Fibroblast of lung (primary cell): ENCODE measurements around the gene ZNF680. TPM values are rescaled to one million over a fixed set of nuclear protein-coding genes. Genes with fewer than 3 reads are reported as not detected.

Source experiments
- DNase-seq, 2 donors: peaks; one replicate each; pipeline versions ENCODE4 v3.0.0 to v3.0.0-alpha.2; 2010; ENCODE audit warnings: low read depth in 2 of 2
- H2AFZ ChIP-seq: 2 replicates; pipeline ENCODE4 v1.5.1; 2012; ENCODE audit warnings: low read length, control low read depth, inconsistent platforms
- H3K27ac ChIP-seq: 2 replicates; pipeline ENCODE4 v1.5.1; 2011; ENCODE audit warnings: low read length, control low read depth; ENCODE audit not compliant: insufficient read depth
- H3K27me3 ChIP-seq: 2 replicates; pipeline ENCODE4 v1.5.1; 2011; ENCODE audit warnings: mild to moderate bottlenecking, low read length; ENCODE audit not compliant: control insufficient read depth, insufficient read depth
- H3K36me3 ChIP-seq: 2 replicates; pipeline ENCODE4 v1.5.1; 2011; ENCODE audit warnings: low read length; ENCODE audit not compliant: control insufficient read depth, insufficient read depth
- H3K4me1 ChIP-seq: 2 replicates; pipeline ENCODE4 v1.5.1; 2011; ENCODE audit warnings: low read length; ENCODE audit not compliant: control insufficient read depth, insufficient read depth; ENCODE audit errors: extremely low read depth
- H3K4me2 ChIP-seq: 2 replicates; pipeline ENCODE4 v1.5.1; 2011; ENCODE audit warnings: low read length, control low read depth; ENCODE audit not compliant: insufficient read depth; ENCODE audit errors: extremely low read depth
- H3K4me3 ChIP-seq, 4 experiments: fragments of 200-600 bp in 1 of 4; sonication (generic) in 1 of 4; replicated peaks in 1 of 4; 2 replicates each; pipeline ENCODE4 v1.5.1; 2011 to 2016; ENCODE audit warnings: low read length in 4 of 4, low read depth in 3 of 4, mild to moderate bottlenecking in 3 of 4, control low read depth in 2 of 4, inconsistent platforms in 1 of 4, mixed read lengths in 1 of 4; ENCODE audit not compliant: insufficient read depth in 1 of 4; ENCODE audit errors: control extremely low read depth in 1 of 4
- H3K79me2 ChIP-seq: 2 replicates; pipeline ENCODE4 v1.5.1; 2012; ENCODE audit warnings: mild to moderate bottlenecking, low read length, inconsistent platforms; ENCODE audit not compliant: control insufficient read depth, insufficient read depth
- H3K9ac ChIP-seq: 2 replicates; pipeline ENCODE4 v1.5.1; 2011; ENCODE audit warnings: mild to moderate bottlenecking, low read length, control low read depth; ENCODE audit not compliant: insufficient read depth
- H3K9me3 ChIP-seq: 2 replicates; pipeline ENCODE4 v1.5.1; 2012; ENCODE audit warnings: low read depth, low read length; ENCODE audit not compliant: control insufficient read depth, insufficient read depth
- H4K20me1 ChIP-seq: 2 replicates; pipeline ENCODE4 v1.5.1; 2011; ENCODE audit warnings: low read length; ENCODE audit not compliant: control insufficient read depth, insufficient read depth; ENCODE audit errors: extremely low read depth
- EZH2 ChIP-seq: IDR thresholded peaks from 2 replicates; pipeline ENCODE4 v1.5.1; 2012; ENCODE audit warnings: low read length, control low read depth, mild to moderate bottlenecking; ENCODE audit errors: missing control alignments
- polyA plus RNA-seq, 2 donors: library from polyadenylated mRNA; depleted of rRNA in 1 of 2; stranded (reverse) in 1 of 2; unstranded in 1 of 2; fragments of >200 nt; gene quantifications; 2 replicates each; pipeline ENCODE4 v1.2.1, GENCODE V29; 2011 to 2012; ENCODE audit warnings: missing spikeins in 1 of 2
- total RNA-seq: library from RNA; depleted of rRNA; stranded (reverse); fragments of >200 nt; gene quantifications from 2 replicates; pipeline ENCODE4 v1.2.1, GENCODE V29; 2014
- TF ChIP-seq, protein P1 (sequence below), 2 donors: IDR thresholded peaks in 1 of 2; conservative IDR thresholded peaks in 1 of 2; 1 replicate in 1 of 2; 2 replicates in 1 of 2; pipeline ENCODE4 v1.5.1; 2011 to 2012; ENCODE audit warnings: low read length in 2 of 2, control low read depth in 1 of 2, inconsistent platforms in 1 of 2, low read depth in 1 of 2, mild to moderate bottlenecking in 1 of 2

The ZNF680 gene
- total and polyA plus RNA-seq, 2 donors (not counting 1 experiment from before 2014, with no cell fraction given), result 2.2 to 10.1 TPM

DNA sequence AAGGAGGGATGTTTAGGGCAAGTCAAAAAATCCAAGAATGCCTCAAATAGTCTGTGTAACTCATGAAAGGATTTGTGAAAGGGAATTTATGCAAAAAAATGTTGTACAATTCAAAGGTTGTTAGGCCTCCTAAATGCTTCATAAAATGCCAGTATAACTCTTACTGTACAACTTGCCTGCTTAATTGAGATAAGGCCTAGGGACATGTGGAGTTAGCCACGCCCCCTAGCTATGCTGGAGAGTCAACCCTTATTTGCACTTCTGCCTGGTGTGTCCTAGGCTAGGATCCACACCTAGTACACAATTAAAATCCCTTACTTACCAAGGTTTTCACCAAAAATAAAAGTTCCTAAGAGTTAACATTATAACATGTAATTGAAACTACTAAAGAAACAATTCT lies 77.2 kb downstream of the ZNF680 start:
- Histone ChIP-seq H3K79me2 (no peaks in the 10 kb centered on the region), H3K27me3 (no peaks in the 10 kb centered on the region), H3K4me2 (no peak overlapping the region), H3K4me1 (no peaks in the 10 kb centered on the region), H3K4me3 (no peak overlapping the region), H3K9ac (no peak overlapping the region), H3K27ac (no peak overlapping the region), H2AFZ (no peak overlapping the region), H3K9me3 (no peaks in the 10 kb centered on the region), H3K36me3 (no peaks in the 10 kb centered on the region), H4K20me1 (no peaks in the 10 kb centered on the region)
- DNase-seq, result no peak
- TF ChIP-seq EZH2, result no peak
- TF ChIP-seq, protein P1, sequence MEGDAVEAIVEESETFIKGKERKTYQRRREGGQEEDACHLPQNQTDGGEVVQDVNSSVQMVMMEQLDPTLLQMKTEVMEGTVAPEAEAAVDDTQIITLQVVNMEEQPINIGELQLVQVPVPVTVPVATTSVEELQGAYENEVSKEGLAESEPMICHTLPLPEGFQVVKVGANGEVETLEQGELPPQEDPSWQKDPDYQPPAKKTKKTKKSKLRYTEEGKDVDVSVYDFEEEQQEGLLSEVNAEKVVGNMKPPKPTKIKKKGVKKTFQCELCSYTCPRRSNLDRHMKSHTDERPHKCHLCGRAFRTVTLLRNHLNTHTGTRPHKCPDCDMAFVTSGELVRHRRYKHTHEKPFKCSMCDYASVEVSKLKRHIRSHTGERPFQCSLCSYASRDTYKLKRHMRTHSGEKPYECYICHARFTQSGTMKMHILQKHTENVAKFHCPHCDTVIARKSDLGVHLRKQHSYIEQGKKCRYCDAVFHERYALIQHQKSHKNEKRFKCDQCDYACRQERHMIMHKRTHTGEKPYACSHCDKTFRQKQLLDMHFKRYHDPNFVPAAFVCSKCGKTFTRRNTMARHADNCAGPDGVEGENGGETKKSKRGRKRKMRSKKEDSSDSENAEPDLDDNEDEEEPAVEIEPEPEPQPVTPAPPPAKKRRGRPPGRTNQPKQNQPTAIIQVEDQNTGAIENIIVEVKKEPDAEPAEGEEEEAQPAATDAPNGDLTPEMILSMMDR (conservative IDR thresholded peaks at IDR 0.05 in 1 of 2, IDR thresholded peaks at IDR 0.05 in 1 of 2; ENCODE audit: low read depth in 1 of 2, low read length in 2 of 2), result no peak

Other genes starting within 250 kb of the ZNF680 start
- 5.9 and 10.2 TPM in 2 replicates for gene ZNF736, start 249.1 kb downstream of the ZNF680 start, total RNA-seq
- 4.3 and 4.5 TPM in 2 replicates for gene ZNF736, start 249.1 kb downstream of the ZNF680 start, polyA plus RNA-seq
- gene ZNF107, start 103.1 kb upstream of the ZNF680 start, total RNA-seq, result 1.0 and 1.7 TPM in 2 replicates
- gene ZNF107, start 103.1 kb upstream of the ZNF680 start, polyA plus RNA-seq, result 1.6 and 2.5 TPM in 2 replicates
- gene ZNF138, start 231.4 kb upstream of the ZNF680 start, total RNA-seq, result 3.9 and 4.1 TPM in 2 replicates
- 3.3 and 4.9 TPM in 2 replicates for gene ZNF138, start 231.4 kb upstream of the ZNF680 start, polyA plus RNA-seq